Neutrophil (primary cell): Measurements from ENCODE around the gene SLC7A1.

Experiments used
- H3K27ac ChIP-seq: fragments of 200-600 bp; sonication (generic); 2 replicates; pipeline ENCODE4 v1.5.1; 2016; ENCODE audit warnings: mild to moderate bottlenecking, moderate library complexity
- H3K27me3 ChIP-seq: fragments of 200-600 bp; sonication (generic); 2 replicates; pipeline ENCODE4 v1.6.0; 2016; ENCODE audit warnings: mild to moderate bottlenecking
- H3K36me3 ChIP-seq: fragments of 200-600 bp; sonication (generic); 2 replicates; pipeline ENCODE4 v1.5.1; 2017
- H3K4me1 ChIP-seq, 2 experiments: fragments of 200-600 bp in 1 of 2; sonication (generic) in 1 of 2; 1 replicate in 1 of 2; 2 replicates in 1 of 2; pipeline versions ENCODE4 v1.5.1 to v1.6.1; 2013 to 2016; ENCODE audit warnings: low read depth in 1 of 2, low read length in 1 of 2, mild to moderate bottlenecking in 1 of 2, moderate library complexity in 1 of 2; ENCODE audit not compliant: control insufficient read depth in 1 of 2, insufficient read depth in 1 of 2
- H3K4me3 ChIP-seq, 2 experiments: fragments of 200-600 bp in 1 of 2; sonication (generic) in 1 of 2; 1 replicate in 1 of 2; 2 replicates in 1 of 2; pipeline ENCODE4 v1.5.1; 2013 to 2016; ENCODE audit warnings: low read depth in 1 of 2, low read length in 1 of 2, mild to moderate bottlenecking in 1 of 2, moderate library complexity in 1 of 2
- H3K9me3 ChIP-seq: fragments of 200-600 bp; sonication (generic); 2 replicates; pipeline ENCODE4 v1.5.1; 2016
- TF ChIP-seq, protein P1 (sequence below): fragments of 200-600 bp; sonication (generic); IDR thresholded peaks from 2 replicates; pipeline ENCODE4 v1.5.1; 2016; ENCODE audit warnings: antibody characterized with exemption

Gene SLC7A1

GRCh38 chr13:29535663-29536655 lies 59.5 kb downstream of the SLC7A1 start:
- H3K36me3 ChIP-seq: peaks cover 7% of the 10 kb centered on the region
- no peak overlapping the region for H3K27ac ChIP-seq
- TF ChIP-seq, protein P1, sequence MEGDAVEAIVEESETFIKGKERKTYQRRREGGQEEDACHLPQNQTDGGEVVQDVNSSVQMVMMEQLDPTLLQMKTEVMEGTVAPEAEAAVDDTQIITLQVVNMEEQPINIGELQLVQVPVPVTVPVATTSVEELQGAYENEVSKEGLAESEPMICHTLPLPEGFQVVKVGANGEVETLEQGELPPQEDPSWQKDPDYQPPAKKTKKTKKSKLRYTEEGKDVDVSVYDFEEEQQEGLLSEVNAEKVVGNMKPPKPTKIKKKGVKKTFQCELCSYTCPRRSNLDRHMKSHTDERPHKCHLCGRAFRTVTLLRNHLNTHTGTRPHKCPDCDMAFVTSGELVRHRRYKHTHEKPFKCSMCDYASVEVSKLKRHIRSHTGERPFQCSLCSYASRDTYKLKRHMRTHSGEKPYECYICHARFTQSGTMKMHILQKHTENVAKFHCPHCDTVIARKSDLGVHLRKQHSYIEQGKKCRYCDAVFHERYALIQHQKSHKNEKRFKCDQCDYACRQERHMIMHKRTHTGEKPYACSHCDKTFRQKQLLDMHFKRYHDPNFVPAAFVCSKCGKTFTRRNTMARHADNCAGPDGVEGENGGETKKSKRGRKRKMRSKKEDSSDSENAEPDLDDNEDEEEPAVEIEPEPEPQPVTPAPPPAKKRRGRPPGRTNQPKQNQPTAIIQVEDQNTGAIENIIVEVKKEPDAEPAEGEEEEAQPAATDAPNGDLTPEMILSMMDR: no peak
- H3K4me3 ChIP-seq: no peak overlapping the region
- no peaks in the 10 kb centered on the region for H3K9me3 ChIP-seq
- H3K4me1 ChIP-seq: no peaks in the 10 kb centered on the region
- H3K27me3 ChIP-seq: no peaks in the 10 kb centered on the region

DNA sequence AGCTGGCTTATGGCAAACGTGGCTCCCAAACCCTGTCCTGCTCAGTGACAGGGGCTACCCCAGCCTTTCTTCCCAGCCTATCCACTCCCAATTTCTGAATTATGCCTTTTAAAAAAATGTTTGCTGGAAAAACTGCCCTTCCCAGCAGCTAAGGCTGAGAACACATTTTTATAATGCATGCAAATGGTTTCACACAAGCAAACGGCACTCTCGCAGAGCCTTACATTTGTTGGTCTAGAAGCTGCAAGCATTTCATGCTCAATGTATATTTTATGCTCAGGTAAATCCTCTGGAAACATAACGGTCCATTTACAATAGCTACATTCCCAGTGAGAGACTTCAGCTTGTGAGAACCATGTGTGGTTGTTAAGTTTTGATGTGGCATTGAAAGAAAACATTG lies 61.4 kb downstream of the SLC7A1 start:
- Histone ChIP-seq H3K27ac (no peak overlapping the region), H3K4me3 (no peak overlapping the region), H3K27me3 (no peaks in the 10 kb centered on the region), H3K4me1 (no peaks in the 10 kb centered on the region), H3K9me3 (no peaks in the 10 kb centered on the region), H3K36me3 (peaks cover 18% of the 10 kb centered on the region)
- TF ChIP-seq, protein P1: no peak

- Histone ChIP-seq H3K36me3 (peaks cover 30% of the 10 kb centered on the region), H3K4me1 (no peaks in the 10 kb centered on the region), H3K9me3 (no peaks in the 10 kb centered on the region), H3K4me3 (no peak overlapping the region), H3K27ac (no peak overlapping the region), H3K27me3 (no peaks in the 10 kb centered on the region)
- TF ChIP-seq, protein P1: no peak
These were observed 62.7 kb downstream of the SLC7A1 start for GRCh38 chr13:29532821-29533220.

GRCh38 chr13:29532116-29532515 lies 63.4 kb downstream of the SLC7A1 start:
- peaks cover 36% of the 10 kb centered on the region for H3K36me3 ChIP-seq
- no peak overlapping the region for H3K27ac ChIP-seq
- TF ChIP-seq, protein P1: no peak
- H3K9me3 ChIP-seq: no peaks in the 10 kb centered on the region
- H3K4me1 ChIP-seq: no peaks in the 10 kb centered on the region
- H3K4me3 ChIP-seq: no peak overlapping the region
- no peaks in the 10 kb centered on the region for H3K27me3 ChIP-seq

DNA sequence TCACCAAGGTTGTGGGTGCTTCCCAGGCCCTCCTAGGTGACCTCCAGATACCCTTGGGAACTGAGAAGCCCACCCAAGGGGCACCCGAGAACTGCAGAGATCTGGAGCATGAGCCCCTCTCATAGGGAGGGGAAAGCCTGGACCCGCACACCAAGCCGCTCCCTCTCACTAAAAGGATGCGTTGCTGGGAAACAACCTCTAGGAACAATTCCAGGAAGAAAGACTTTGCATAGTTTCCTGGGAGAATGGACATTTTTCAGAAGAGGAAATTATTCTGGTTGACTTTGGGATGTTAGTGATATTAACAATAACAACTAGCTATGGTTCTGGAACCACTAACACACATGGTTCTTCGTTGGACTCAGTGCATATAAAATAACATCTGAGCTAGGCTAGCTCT lies 64.6 kb downstream of the SLC7A1 start:
- Histone ChIP-seq H3K27ac (no peak overlapping the region), H3K4me3 (no peak overlapping the region), H3K36me3 (peaks cover 33% of the 10 kb centered on the region), H3K9me3 (no peaks in the 10 kb centered on the region), H3K4me1 (no peaks in the 10 kb centered on the region), H3K27me3 (no peaks in the 10 kb centered on the region)
- TF ChIP-seq, protein P1: no peak
